Fibroblast of pulmonary artery (primary cell): ENCODE measurements around the gene ABTB2.

Experiments used
- DNase-seq: peaks from one replicate; pipeline ENCODE4 v3.0.0-alpha.2; 2010; ENCODE audit warnings: low read depth
- H3K4me3 ChIP-seq: replicated peaks from 2 replicates; pipeline ENCODE4 v1.5.1; 2011; ENCODE audit warnings: low read depth, mild to moderate bottlenecking, control low read depth, low read length, moderate library complexity
- CTCF ChIP-seq: IDR thresholded peaks from 2 replicates; pipeline ENCODE4 v1.5.1; 2011; ENCODE audit warnings: mild to moderate bottlenecking, control low read depth, low read length, inconsistent platforms; ENCODE audit errors: missing control alignments

ABTB2 gene

GRCh38 chr11:34226210-34226609 lies 131.6 kb downstream of the ABTB2 start:
- H3K4me3 ChIP-seq = no peak overlapping the region
- no peak for DNase-seq
- TF ChIP-seq CTCF = no peak

GRCh38 chr11:34225091-34225490 lies 132.7 kb downstream of the ABTB2 start:
- no peak for TF ChIP-seq CTCF
- no peak for DNase-seq

GRCh38 chr11:34224434-34224966 lies 133.3 kb downstream of the ABTB2 start:
- H3K4me3 ChIP-seq = no peak overlapping the region
- no peak for DNase-seq
- TF ChIP-seq CTCF = no peak

More at GRCh38 chr11:34225091-34225490, 132.7 kb downstream of the ABTB2 start:
- H3K4me3 ChIP-seq = no peak overlapping the region

GRCh38 chr11:34223907-34224306 lies 133.9 kb downstream of the ABTB2 start:
- no peak for DNase-seq
- TF ChIP-seq CTCF = no peak
- no peak overlapping the region for H3K4me3 ChIP-seq

GRCh38 chr11:34223021-34223813 lies 134.6 kb downstream of the ABTB2 start:
- H3K4me3 ChIP-seq = no peak overlapping the region
- no peak for TF ChIP-seq CTCF
- peak; percentile 89 for DNase-seq

- no peak overlapping the region for H3K4me3 ChIP-seq
- DNase-seq = no peak
- no peak for TF ChIP-seq CTCF
Observed at GRCh38 chr11:34222030-34222429, 135.8 kb downstream of the ABTB2 start.
